Measurements from ENCODE around the gene NXPH1.

- TF ChIP-seq CTCF (IDR thresholded peaks at IDR 0.05): no peak
- no peak for TF ChIP-seq POLR2A (IDR thresholded peaks at IDR 0.05)
Measured at GRCh38 chr7:8773518-8773917, 340.1 kb downstream of the NXPH1 start.
